Transverse colon (tissue), 4 donors: ENCODE results near the gene CCN2. TPM values are rescaled to one million over a fixed set of nuclear protein-coding genes. Genes with fewer than 3 reads are reported as not detected.
A peak's percentile ranks its signal among the peaks of the same experiment; 100 is the strongest.

Experiments used
- DNase-seq: peaks from one replicate; pipeline ENCODE4 v3.0.0-alpha.2; 2019
- H3K27ac ChIP-seq, 4 donors: fragments of 200-600 bp; sonication (generic); 2 replicates each; pipeline ENCODE4 v1.5.1; 2016 to 2018; ENCODE audit warnings: inconsistent platforms in 4 of 4
- H3K27me3 ChIP-seq: fragments of 200-600 bp; sonication (generic); 2 replicates; pipeline ENCODE4 v1.5.1; 2017; ENCODE audit warnings: inconsistent platforms
- H3K36me3 ChIP-seq, 4 donors: fragments of 200-600 bp; sonication (generic); 2 replicates each; pipeline ENCODE4 v1.5.1; 2017 to 2019; ENCODE audit warnings: inconsistent platforms in 4 of 4
- H3K4me1 ChIP-seq, 4 donors: fragments of 200-600 bp; sonication (generic); 2 replicates each; pipeline ENCODE4 v1.5.1; 2017 to 2020; ENCODE audit warnings: inconsistent platforms in 4 of 4
- H3K4me3 ChIP-seq, 4 donors: fragments of 200-600 bp; sonication (generic); 1 replicate in 1 of 4; 2 replicates in 3 of 4; pipeline versions ENCODE4 v1.5.1 to v1.6.1; 2017 to 2019; ENCODE audit warnings: inconsistent platforms in 4 of 4
- H3K9me3 ChIP-seq, 2 donors: fragments of 200-600 bp; sonication (generic); 2 replicates each; pipeline ENCODE4 v1.5.1; 2017 to 2019; ENCODE audit warnings: inconsistent platforms in 2 of 2
- EP300 ChIP-seq: sonication (generic); formaldehyde crosslinking; IDR thresholded peaks from one replicate; pipeline ENCODE4 v1.6.1; 2017; ENCODE audit warnings: antibody characterized with exemption, low read depth
- POLR2A ChIP-seq: fragments of 450-650 bp; IDR thresholded peaks from one replicate; pipeline ENCODE4 v1.6.1; 2016; ENCODE audit warnings: antibody characterized with exemption, mild to moderate bottlenecking, moderate library complexity
- POLR2AphosphoS5 ChIP-seq, 3 donors: sonication (generic); formaldehyde crosslinking; IDR thresholded peaks; one replicate each; pipeline ENCODE4 v1.6.1; 2016; ENCODE audit warnings: antibody characterized with exemption in 3 of 3
- WGBS, 2 donors: methylation state at CpG; one replicate each; pipeline ENCODE4 v1.1.5; 2018; ENCODE audit warnings: low coverage in 1 of 2; 5-methylcytosine and 5-hydroxymethylcytosine counted together
- in situ Hi-C, 4 donors: fragments of 200-750 bp; cut with MboI; loops; one replicate each; pipeline versions ENCODE4 v1.15.0 to v1.15.1; 2017; ENCODE audit warnings: low sequenced_read_pairs in 3 of 4, low pct_ligation_motif_present in 1 of 4, low pct_unique_long_range_greater_than_20kb in 1 of 4
- intact Hi-C: fragments of 100-400 bp; cut with DNase I; formaldehyde crosslinking; loops from one replicate; pipeline ENCODE4 v1.15.1; 2023; ENCODE audit warnings: low total_unique reads
- total RNA-seq, 4 donors: library from RNA; depleted of rRNA; stranded (reverse); fragments of >200 nt; gene quantifications; one replicate each; pipeline ENCODE4 v1.1.0, GENCODE V29; 2016
- TF ChIP-seq, protein P1 (sequence below), 5 experiments: fragments of 200-600 bp in 3 of 5; fragments of 450-650 bp in 2 of 5; sonication (generic) in 3 of 5; IDR thresholded peaks; 1 replicate in 2 of 5; 2 replicates in 3 of 5; pipeline ENCODE4 v1.5.1; 2016 to 2017; ENCODE audit warnings: antibody characterized with exemption in 5 of 5, inconsistent platforms in 3 of 5, mild to moderate bottlenecking in 2 of 5, moderate library complexity in 1 of 5

The CCN2 gene
- total RNA-seq, 4 donors from 2014 or later, result 37.0 to 146 (median 58.0) TPM

DNA sequence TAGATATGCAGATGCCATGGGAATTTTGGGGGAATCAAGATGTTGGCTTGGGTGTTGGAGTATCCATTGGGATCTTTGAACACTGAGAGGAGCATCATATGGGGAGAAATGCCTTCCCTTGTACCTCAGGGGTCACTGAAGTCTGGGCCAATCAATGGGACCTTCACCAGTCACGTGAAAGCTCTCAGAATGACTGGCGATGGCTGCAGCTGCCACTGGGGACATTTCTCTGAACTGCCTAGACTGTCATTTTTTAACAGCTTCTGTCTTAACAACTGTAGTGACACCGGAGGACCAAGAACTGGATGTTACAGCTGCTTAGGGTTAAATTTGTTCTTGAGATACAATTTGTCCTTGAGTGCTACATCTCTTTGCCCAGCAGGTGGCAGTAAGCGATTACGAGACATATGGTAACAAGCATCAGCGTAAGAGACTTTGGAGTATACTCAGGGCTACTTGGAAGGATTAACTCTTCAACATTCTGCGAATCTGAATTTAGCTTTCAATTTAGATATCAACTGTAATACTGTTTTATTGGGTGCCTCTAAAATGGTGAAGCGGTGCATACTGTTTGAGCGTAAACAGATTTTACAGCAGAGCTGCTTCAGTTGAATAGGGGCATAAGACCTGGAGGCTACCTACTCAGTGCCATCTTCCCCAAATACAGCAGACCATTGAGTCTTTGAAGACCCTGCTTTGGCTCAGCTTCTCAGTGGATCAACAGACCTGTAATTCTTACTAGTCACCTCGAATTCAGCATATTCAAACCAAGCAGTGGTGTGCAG lies 36.0 kb downstream of the CCN2 start:
- Histone ChIP-seq H3K4me1 (peaks cover 0 to 20% (median 4%) of the 10 kb centered on the region in 4 donors), H3K9me3 (no peaks in the 10 kb centered on the region), H3K27me3 (peaks cover 9% of the 10 kb centered on the region), H3K27ac (no peak overlapping the region), H3K4me3 (no peak overlapping the region), H3K36me3 (no peaks in the 10 kb centered on the region)
- in situ Hi-C loops, result loop anchor here (5.0 to 25.0 kb wide), 5 partner anchors 130 to 572 kb away; no protein-coding TSS in a partner anchor
- intact Hi-C loops, result no loop called here
- WGBS, 2 donors, result 22 to 24% methylated on average over 6 to 10 of the region's 10 CpGs
- TF ChIP-seq, protein P1, sequence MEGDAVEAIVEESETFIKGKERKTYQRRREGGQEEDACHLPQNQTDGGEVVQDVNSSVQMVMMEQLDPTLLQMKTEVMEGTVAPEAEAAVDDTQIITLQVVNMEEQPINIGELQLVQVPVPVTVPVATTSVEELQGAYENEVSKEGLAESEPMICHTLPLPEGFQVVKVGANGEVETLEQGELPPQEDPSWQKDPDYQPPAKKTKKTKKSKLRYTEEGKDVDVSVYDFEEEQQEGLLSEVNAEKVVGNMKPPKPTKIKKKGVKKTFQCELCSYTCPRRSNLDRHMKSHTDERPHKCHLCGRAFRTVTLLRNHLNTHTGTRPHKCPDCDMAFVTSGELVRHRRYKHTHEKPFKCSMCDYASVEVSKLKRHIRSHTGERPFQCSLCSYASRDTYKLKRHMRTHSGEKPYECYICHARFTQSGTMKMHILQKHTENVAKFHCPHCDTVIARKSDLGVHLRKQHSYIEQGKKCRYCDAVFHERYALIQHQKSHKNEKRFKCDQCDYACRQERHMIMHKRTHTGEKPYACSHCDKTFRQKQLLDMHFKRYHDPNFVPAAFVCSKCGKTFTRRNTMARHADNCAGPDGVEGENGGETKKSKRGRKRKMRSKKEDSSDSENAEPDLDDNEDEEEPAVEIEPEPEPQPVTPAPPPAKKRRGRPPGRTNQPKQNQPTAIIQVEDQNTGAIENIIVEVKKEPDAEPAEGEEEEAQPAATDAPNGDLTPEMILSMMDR (IDR thresholded peaks at IDR 0.05), result peak; percentile 71 to 85 (median 79)
- TF ChIP-seq EP300, result no peak
- peak; percentile 74 for DNase-seq

DNA sequence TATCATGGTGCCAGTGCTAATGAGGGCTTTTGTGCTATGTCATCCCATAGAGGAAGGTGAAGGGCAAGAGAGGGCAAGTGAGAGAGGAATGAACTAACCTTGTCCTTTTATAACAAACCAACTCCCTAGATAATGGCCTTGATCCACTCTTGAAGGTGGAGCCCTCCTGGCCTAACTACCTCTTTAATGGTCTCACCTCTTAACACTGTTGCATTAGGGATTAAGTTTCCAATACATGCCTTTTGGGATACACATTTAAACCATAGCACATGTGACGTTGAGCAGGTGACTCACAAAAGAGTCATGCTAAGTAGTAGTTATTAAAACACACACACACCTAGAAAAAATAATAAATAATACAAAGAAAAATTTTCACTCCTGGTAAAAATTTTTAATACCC lies 36.9 kb downstream of the CCN2 start:
- DNase-seq, result no peak
- in situ Hi-C loops (loop anchor here (10.0 to 25.0 kb wide), 4 partner anchors 129 to 573 kb away; no protein-coding TSS in a partner anchor), intact Hi-C loops (no loop called here)
- no peaks in the 10 kb centered on the region for H3K36me3 ChIP-seq
- no peak overlapping the region for H3K27ac ChIP-seq
- H3K9me3 ChIP-seq, result no peaks in the 10 kb centered on the region
- no peak overlapping the region for H3K4me3 ChIP-seq
- peaks cover 0 to 26% (median 4%) of the 10 kb centered on the region in 4 donors for H3K4me1 ChIP-seq
- WGBS, 2 donors, result 40 to 60% methylated on average over 1 of the region's 1 CpG
- H3K27me3 ChIP-seq, result peaks cover 9% of the 10 kb centered on the region
- TF ChIP-seq POLR2A (no peak), POLR2AphosphoS5 (IDR thresholded peaks at IDR 0.05) (no peak), EP300 (no peak)
- TF ChIP-seq, protein P1 (IDR thresholded peaks at IDR 0.05), result no peak

DNA sequence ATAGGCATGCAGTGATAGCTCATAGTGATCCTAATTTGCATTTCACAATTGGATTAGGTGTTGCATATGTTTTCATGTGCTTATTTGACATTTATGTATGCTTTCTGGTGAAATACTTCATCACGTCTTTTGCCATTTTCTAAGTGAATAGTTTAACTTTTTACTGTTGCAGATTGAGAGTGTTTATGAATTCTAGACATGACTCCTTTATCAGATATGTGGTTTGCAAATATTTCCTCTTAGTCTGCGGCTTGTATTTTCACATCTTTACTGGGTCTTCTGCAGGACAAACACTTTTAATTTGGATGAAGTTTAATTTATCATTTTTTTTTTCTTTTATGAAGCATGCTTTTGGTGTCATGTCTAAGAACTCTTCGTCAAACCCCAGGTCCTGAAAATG lies 39.2 kb downstream of the CCN2 start:
- no peak for DNase-seq
- H3K9me3 ChIP-seq, result no peaks in the 10 kb centered on the region
- no peak overlapping the region for H3K4me3 ChIP-seq
- 22 to 26% methylated on average over 3 of the region's 3 CpGs for WGBS, 2 donors
- no peak overlapping the region for H3K27ac ChIP-seq
- no peak for TF ChIP-seq EP300
- TF ChIP-seq, protein P1 (IDR thresholded peaks at IDR 0.05), result no peak
- TF ChIP-seq POLR2AphosphoS5 (IDR thresholded peaks at IDR 0.05), result no peak
- no peak for TF ChIP-seq POLR2A
- peaks cover 9% of the 10 kb centered on the region for H3K27me3 ChIP-seq
- in situ Hi-C loops (loop anchor here (10.0 to 25.0 kb wide), 4 partner anchors 127 to 575 kb away; no protein-coding TSS in a partner anchor), intact Hi-C loops (no loop called here)
- peaks cover 0 to 26% (median 4%) of the 10 kb centered on the region in 4 donors for H3K4me1 ChIP-seq
- H3K36me3 ChIP-seq, result no peaks in the 10 kb centered on the region

DNA sequence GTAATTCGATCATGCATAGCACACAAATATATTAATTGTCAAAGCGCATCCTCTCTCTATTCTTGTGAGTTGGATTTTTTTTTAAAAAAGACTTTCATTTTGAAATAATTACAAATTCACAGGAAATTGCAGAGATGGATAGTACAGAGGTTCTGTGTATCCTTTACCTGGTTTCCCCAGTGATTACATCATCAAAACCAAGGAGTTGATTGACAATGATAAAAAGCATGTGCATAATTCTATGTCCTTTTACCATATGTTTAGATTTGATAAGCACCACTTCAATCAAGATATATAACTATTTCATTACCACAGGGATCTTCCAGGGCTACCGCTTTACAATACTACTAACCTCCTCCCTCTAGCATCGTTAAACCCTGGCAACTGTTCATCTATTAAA lies 40.2 kb downstream of the CCN2 start:
- H3K4me3 ChIP-seq, result no peak overlapping the region
- 40 to 49% methylated on average over 4 of the region's 4 CpGs for WGBS, 2 donors
- peaks cover 9% of the 10 kb centered on the region for H3K27me3 ChIP-seq
- no peaks in the 10 kb centered on the region for H3K9me3 ChIP-seq
- H3K36me3 ChIP-seq, result no peaks in the 10 kb centered on the region
- no peak for DNase-seq
- no peak for TF ChIP-seq POLR2AphosphoS5 (IDR thresholded peaks at IDR 0.05)
- TF ChIP-seq POLR2A, result no peak
- no peak for TF ChIP-seq EP300
- TF ChIP-seq, protein P1 (IDR thresholded peaks at IDR 0.05), result no peak
- H3K27ac ChIP-seq, result no peak overlapping the region
- in situ Hi-C loops, result loop anchor here (10.0 to 25.0 kb wide), 4 partner anchors 126 to 576 kb away; no protein-coding TSS in a partner anchor
- peaks cover 0 to 26% (median 4%) of the 10 kb centered on the region in 4 donors for H3K4me1 ChIP-seq
- intact Hi-C loops, result no loop called here
